Psoas muscle (tissue), 8 donors: ENCODE measurements around the gene GRK3. TPM values are rescaled to one million over a fixed set of nuclear protein-coding genes. Genes with fewer than 3 reads are reported as not detected.

ENCODE experiments used
- ATAC-seq, 4 donors: fragments of 200-7000 bp; cut with Tn5 transposase; one replicate each; pipeline ENCODE4 v1.9.1; 2020; ENCODE audit warnings: moderate library complexity in 3 of 4, mild to moderate bottlenecking in 2 of 4
- DNase-seq, 2 donors: peaks; one replicate each; pipeline ENCODE4 v3.0.0-alpha.2; 2020
- H3K27ac ChIP-seq: fragments of 200-600 bp; one replicate; pipeline ENCODE4 v1.8.0; 2022
- H3K27me3 ChIP-seq, 3 donors: fragments of 200-600 bp in 1 of 3; one replicate each; pipeline versions ENCODE4 v1.6.1 to v1.8.0; 2013 to 2022; ENCODE audit warnings: low read length in 2 of 3, mild to moderate bottlenecking in 2 of 3, moderate library complexity in 1 of 3; ENCODE audit not compliant: insufficient read depth in 3 of 3
- H3K36me3 ChIP-seq, 2 donors: fragments of 200-600 bp in 1 of 2; one replicate each; pipeline versions ENCODE4 v1.6.1 to v1.8.0; 2013 to 2022; ENCODE audit warnings: low read depth in 1 of 2, mild to moderate bottlenecking in 1 of 2, moderate library complexity in 1 of 2; ENCODE audit not compliant: insufficient read depth in 1 of 2
- H3K4me1 ChIP-seq: fragments of 200-600 bp; one replicate; pipeline ENCODE4 v1.8.0; 2022
- H3K4me3 ChIP-seq: fragments of 200-600 bp; one replicate; pipeline ENCODE4 v1.8.0; 2022; ENCODE audit warnings: mild to moderate bottlenecking
- H3K9me3 ChIP-seq: fragments of 200-600 bp; one replicate; pipeline ENCODE4 v1.8.0; 2022
- CTCF ChIP-seq: fragments of 200-600 bp; IDR thresholded peaks from one replicate; pipeline ENCODE4 v1.8.0; 2022; ENCODE audit warnings: antibody characterized with exemption
- WGBS, 3 donors: extraction: QIAGEN DNeasy Blood & Tissue Kit; methylation state at CpG; one replicate each; pipeline versions ENCODE4 v1.1.6 to v1.1.7; 2013; 5-methylcytosine and 5-hydroxymethylcytosine counted together
- intact Hi-C, 2 donors: fragments of 100-400 bp; cut with DNase I; formaldehyde crosslinking; loops; one replicate each; pipeline versions ENCODE4 v1.11.0 to v1.14.2; 2022
- polyA plus RNA-seq, 3 donors: library from polyadenylated mRNA; stranded (reverse); fragments of 200-250 nt; gene quantifications; one replicate each; pipeline ENCODE4 v1.2.3, GENCODE V29; 2013
- total RNA-seq, 4 donors: library from RNA; stranded (reverse); fragmentation: NEBNext Ultra II Directional in 2 of 4; extraction: Animal tissue kit (Norgen Biotek cat#: 25700) in 2 of 4; gene quantifications; one replicate each; pipeline versions ENCODE4 v1.2.1 to v1.2.4, GENCODE V29; 2021 to 2023
- donor health status: healthy with polysubstance abuse.
- donor health status: DM: no; HTN: no; CAD: no; lungs with moderate emphysema.
- donor health status: Bipolar disorder and iron deficiency.
- donor health status: healthy.
- donor health status: DM: yes; HTN: yes; CAD: no.
- donor health status: DM: no; HTN: no; CAD: no.
- donor health status: DM: no; HTN: no; CAD: no.
- donor health status: DM: yes; HTN: yes; CAD: no.

Gene GRK3
- total and polyA plus RNA-seq, 7 donors, result 0.17 to 2.0 (median 1.3) TPM

- intact Hi-C loops, result no loop called here
- Histone ChIP-seq H3K27me3 (no peaks in the 10 kb centered on the region), H3K4me1 (peaks cover 28% of the 10 kb centered on the region), H3K9me3 (no peaks in the 10 kb centered on the region), H3K27ac (no peak overlapping the region), H3K36me3 (no peaks in the 10 kb centered on the region), H3K4me3 (no peak overlapping the region)
- DNase-seq (no peak), ATAC-seq (no peak)
- TF ChIP-seq CTCF, result no peak
- WGBS, 3 donors, result 97 to 98% (median 97%) methylated on average over 2 of the region's 2 CpGs
Observed at GRCh38 chr22:25689631-25690030, 125.2 kb downstream of the GRK3 start.

- ATAC-seq (peak in 2 of 4 donors; percentile 20 to 57), DNase-seq (no peak)
- Histone ChIP-seq H3K27me3 (no peaks in the 10 kb centered on the region), H3K4me3 (no peak overlapping the region), H3K27ac (no peak overlapping the region), H3K4me1 (peaks cover 21% of the 10 kb centered on the region), H3K9me3 (no peaks in the 10 kb centered on the region), H3K36me3 (no peaks in the 10 kb centered on the region)
- 34 to 51% (median 44%) methylated on average over 5 of the region's 5 CpGs for WGBS, 3 donors
- no peak for TF ChIP-seq CTCF
- intact Hi-C loops, result no loop called here
Observed at GRCh38 chr22:25690798-25691197, 126.3 kb downstream of the GRK3 start.

- WGBS, 3 donors, result 34 to 53% (median 36%) methylated on average over 15 of the region's 15 CpGs
- Histone ChIP-seq H3K9me3 (no peaks in the 10 kb centered on the region), H3K4me1 (peaks cover 21% of the 10 kb centered on the region), H3K4me3 (no peak overlapping the region), H3K27ac (peak overlapping the region; percentile 30), H3K36me3 (no peaks in the 10 kb centered on the region), H3K27me3 (no peaks in the 10 kb centered on the region)
- intact Hi-C loops, result no loop called here
- no peak for TF ChIP-seq CTCF
- DNase-seq, result no peak
- ATAC-seq, result peak; percentile 62 to 85 (median 81)
Observed at GRCh38 chr22:25692397-25693267, 128.2 kb downstream of the GRK3 start.

- Histone ChIP-seq H3K27me3 (no peaks in the 10 kb centered on the region), H3K36me3 (no peaks in the 10 kb centered on the region), H3K27ac (no peak overlapping the region), H3K9me3 (no peaks in the 10 kb centered on the region), H3K4me3 (no peak overlapping the region), H3K4me1 (peaks cover 21% of the 10 kb centered on the region)
- intact Hi-C loops, result no loop called here
- DNase-seq, result no peak
- no peak for ATAC-seq
- TF ChIP-seq CTCF, result no peak
- 31 to 75% (median 35%) methylated on average over 4 of the region's 4 CpGs for WGBS, 3 donors
Observed at GRCh38 chr22:25693268-25693565, 128.7 kb downstream of the GRK3 start.
